ENCODE results near the gene CELSR3.

CELSR3 gene

GRCh38 chr3:48598323-48599076 lies 64.2 kb downstream of the CELSR3 start:
- DNase-seq, result no peak

GRCh38 chr3:48597408-48597800 lies 65.3 kb downstream of the CELSR3 start:
- no peak for DNase-seq

- no peak for DNase-seq
Observed at GRCh38 chr3:48596676-48597407, 65.8 kb downstream of the CELSR3 start.

GRCh38 chr3:48596157-48596556 lies 66.5 kb downstream of the CELSR3 start:
- no peak for DNase-seq

GRCh38 chr3:48595526-48596121 lies 67.1 kb downstream of the CELSR3 start:
- no peak for DNase-seq

- no peak for DNase-seq
Observed at GRCh38 chr3:48595075-48595525, 67.6 kb downstream of the CELSR3 start, which contains the start of gene COL7A1. COL7A1 (minus strand) TSS chr3:48595329; CDS start chr3:48595159, 170 bp downstream.

GRCh38 chr3:48594417-48595049 lies 68.2 kb downstream of the CELSR3 start:
- DNase-seq, result no peak

GRCh38 chr3:48593337-48593736 lies 69.3 kb downstream of the CELSR3 start:
- no peak for DNase-seq

- no peak for DNase-seq
Observed at GRCh38 chr3:48592519-48593087, 70.1 kb downstream of the CELSR3 start.

- no peak for DNase-seq
Observed at GRCh38 chr3:48591886-48592518, 70.7 kb downstream of the CELSR3 start.

- DNase-seq, result no peak
Observed at GRCh38 chr3:48591436-48591835, 71.2 kb downstream of the CELSR3 start.

GRCh38 chr3:48588230-48588629 lies 74.5 kb downstream of the CELSR3 start:
- DNase-seq, result no peak

- DNase-seq, result no peak
Observed at GRCh38 chr3:48587686-48588085, 75.0 kb downstream of the CELSR3 start.

Data from activated CD4-positive, alpha-beta T cell treated with anti-CD3 and anti-CD28 coated beads for 1 hour (primary cell).